Measurements from ENCODE around the gene FAM161A. TPM values are rescaled to one million over a fixed set of nuclear protein-coding genes. Genes with fewer than 3 reads are reported as not detected.

The FAM161A gene
- total RNA-seq, 4 donors from 2014 or later = 5.6 to 17.1 (median 9.4) TPM

GRCh38 chr2:61841286-61841685, 12.6 kb downstream of the FAM161A start:
- no peak overlapping the region for H3K4me3 ChIP-seq (replicated peaks in 1 of 3)
- intact Hi-C loops (cut with DNase I) = no loop called here
- H3K27ac ChIP-seq = no peak overlapping the region
- no peak for DNase-seq
- H3K9me3 ChIP-seq = no peaks in the 10 kb centered on the region
- TF ChIP-seq CTCF (IDR thresholded peaks at IDR 0.05) = no peak
- no peak for TF ChIP-seq POLR2A (IDR thresholded peaks at IDR 0.05)
- no peaks in the 10 kb centered on the region for H3K27me3 ChIP-seq
- H3K36me3 ChIP-seq = no peaks in the 10 kb centered on the region
- 94 to 95% methylated on average over 3 of the region's 3 CpGs for WGBS, 2 donors
- no peaks in the 10 kb centered on the region for H3K4me1 ChIP-seq

GRCh38 chr2:61834893-61835292, 19.0 kb downstream of the FAM161A start:
- intact Hi-C loops (cut with DNase I) = no loop called here
- H3K4me1 ChIP-seq = no peaks in the 10 kb centered on the region
- H3K9me3 ChIP-seq = no peaks in the 10 kb centered on the region
- no peak for DNase-seq
- TF ChIP-seq POLR2A (IDR thresholded peaks at IDR 0.05) (no peak), CTCF (IDR thresholded peaks at IDR 0.05) (no peak)
- no peaks in the 10 kb centered on the region for H3K36me3 ChIP-seq
- H3K27me3 ChIP-seq = no peaks in the 10 kb centered on the region
- 94 to 95% methylated on average over 1 of the region's 1 CpG for WGBS, 2 donors
- no peak overlapping the region for H3K27ac ChIP-seq
- H3K4me3 ChIP-seq (replicated peaks in 1 of 3) = no peak overlapping the region

- H3K27ac ChIP-seq = no peak overlapping the region
- H3K4me3 ChIP-seq (replicated peaks in 1 of 3) = no peak overlapping the region
- H3K4me1 ChIP-seq = no peaks in the 10 kb centered on the region
- DNase-seq = no peak
- H3K27me3 ChIP-seq = no peaks in the 10 kb centered on the region
- H3K36me3 ChIP-seq = no peaks in the 10 kb centered on the region
- H3K9me3 ChIP-seq = no peaks in the 10 kb centered on the region
- 96 to 100% methylated on average over 1 of the region's 1 CpG for WGBS, 2 donors
- intact Hi-C loops (cut with DNase I) = no loop called here
- TF ChIP-seq POLR2A (IDR thresholded peaks at IDR 0.05) (no peak), CTCF (IDR thresholded peaks at IDR 0.05) (no peak)
Measured at GRCh38 chr2:61833971-61834370, 19.9 kb downstream of the FAM161A start.

GRCh38 chr2:61832183-61832841, 21.5 kb downstream of the FAM161A start:
- no peak for TF ChIP-seq CTCF (IDR thresholded peaks at IDR 0.05)
- no peak overlapping the region for H3K4me3 ChIP-seq (replicated peaks in 1 of 3)
- 81 to 82% methylated on average over 11 of the region's 11 CpGs for WGBS, 2 donors

GRCh38 chr2:61822255-61822654, 31.6 kb downstream of the FAM161A start:
- Histone ChIP-seq H3K4me1 (no peaks in the 10 kb centered on the region), H3K27ac (no peak overlapping the region), H3K4me3 (replicated peaks in 1 of 3) (no peak overlapping the region), H3K36me3 (no peaks in the 10 kb centered on the region), H3K9me3 (no peaks in the 10 kb centered on the region), H3K27me3 (no peaks in the 10 kb centered on the region)
- TF ChIP-seq POLR2A (IDR thresholded peaks at IDR 0.05) = no peak
- TF ChIP-seq CTCF (IDR thresholded peaks at IDR 0.05) = no peak
- 91 to 93% methylated on average over 2 of the region's 2 CpGs for WGBS, 2 donors
- DNase-seq = no peak
- intact Hi-C loops (cut with DNase I) = no loop called here

More at GRCh38 chr2:61832183-61832841, 21.5 kb downstream of the FAM161A start:
- H3K4me1 ChIP-seq = no peaks in the 10 kb centered on the region
- H3K27me3 ChIP-seq = no peaks in the 10 kb centered on the region
- no peaks in the 10 kb centered on the region for H3K9me3 ChIP-seq
- DNase-seq = no peak
- no peak overlapping the region for H3K27ac ChIP-seq
- H3K36me3 ChIP-seq = no peaks in the 10 kb centered on the region
- intact Hi-C loops (cut with DNase I) = no loop called here
